ENCODE results near the gene NBPF1. TPM values are rescaled to one million over a fixed set of nuclear protein-coding genes. Genes with fewer than 3 reads are reported as not detected.
"Not testable (repeated sequence)": the region's sequence is repeated elsewhere in the genome, so short reads cannot be mapped to it uniquely, and the experiment has no call there.

NBPF1 gene
- total RNA-seq (2014; rRNA removed; shearing (Covaris generic)) = 18.6 and 41.0 TPM in 2 replicates
- 21.2 and 22.5 TPM in 2 replicates for polyA plus RNA-seq (2016; fragmentation: Nextera tagmentation; extraction: Ambion mirVana)

DNA sequence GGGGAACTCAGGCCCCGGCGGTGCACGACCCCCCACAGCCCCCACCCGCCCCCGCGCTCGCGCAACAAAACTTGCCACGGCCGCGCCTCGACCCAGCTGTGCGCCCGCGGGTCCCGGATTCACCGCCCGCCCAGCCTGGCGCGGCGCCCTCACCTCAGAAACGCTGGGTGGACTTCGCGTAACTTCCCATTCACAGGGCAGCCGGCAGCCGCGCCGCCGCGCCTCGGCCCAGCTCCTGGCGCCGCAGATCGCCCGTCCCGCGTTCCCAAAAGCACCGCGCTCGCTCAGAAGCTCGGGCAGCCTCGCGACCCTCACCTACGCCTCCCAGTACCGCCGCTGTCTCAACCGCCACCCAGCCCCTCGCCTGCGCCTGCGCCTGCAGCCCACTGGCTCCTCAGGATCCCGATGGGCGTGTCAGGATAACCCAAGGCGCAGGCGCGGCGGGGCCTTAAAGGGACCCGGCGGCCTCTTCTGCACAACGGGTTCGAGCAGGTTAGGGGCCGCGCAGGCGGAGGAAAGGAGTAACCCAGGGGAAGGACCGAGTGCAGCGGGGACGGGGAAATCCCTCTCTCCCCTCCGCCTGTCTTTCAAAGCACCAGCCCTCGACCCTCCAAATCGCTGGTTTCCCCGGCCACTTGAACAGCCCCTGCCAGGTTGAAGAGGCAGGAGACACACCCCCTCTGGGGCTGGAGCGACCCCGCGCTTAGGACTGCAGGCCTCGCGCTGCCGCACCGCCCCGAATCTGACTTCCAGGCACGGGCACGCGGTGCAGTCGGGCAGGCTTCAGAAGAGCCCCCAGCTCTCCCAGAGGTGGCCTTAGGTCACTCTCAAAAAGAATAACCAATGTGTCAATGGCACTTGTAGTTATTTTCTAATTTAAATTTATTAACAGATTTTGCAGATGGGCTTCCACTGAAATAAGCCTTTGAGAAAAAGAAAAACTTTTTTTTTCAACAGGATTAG lies at the start of gene NBPF1:
Gene NBPF1, minus strand, starts transcription at position 380 of the 963 bp plus-strand sequence.
- H3K27me3 ChIP-seq (replicated peaks; ENCODE audit: insufficient read depth) = no peaks in the 10 kb centered on the region
- H3K27ac ChIP-seq = peak within 1 kb of the TSS; percentile 40
- H3K36me3 ChIP-seq (ENCODE audit: low read depth) = no peaks in the 10 kb centered on the region
- WGBS, 2 experiments (ENCODE audit: low coverage in 1 of 2, low lambda C conversion rate in 2 of 2, missing lambda C conversion rate in 2 of 2) = 0 to 1% methylated on average over 79 to 82 of the region's 82 CpGs
- H2AFZ ChIP-seq = peak within 1 kb of the TSS; percentile 94
- H3K9ac ChIP-seq = peak within 1 kb of the TSS; percentile 71
- H4K20me1 ChIP-seq (ENCODE audit: insufficient read depth) = no peaks in the 10 kb centered on the region
- peak within 1 kb of the TSS; percentile 79 for H3K4me3 ChIP-seq
- in situ Hi-C loops (cut with MboI) = no loop called here
- H3K9me3 ChIP-seq (ENCODE audit: low read depth) = no peaks in the 10 kb centered on the region
- H3K4me1 ChIP-seq (ENCODE audit: insufficient read depth) = peaks cover 14% of the 10 kb centered on the region
- H3K9me2 ChIP-seq (ENCODE audit: insufficient read depth) = no peaks in the 10 kb centered on the region
- TF ChIP-seq EZH2phosphoT487 (IDR thresholded peaks at IDR 0.05; ENCODE audit: insufficient read depth, low read depth) (no peak), EZH2 (IDR thresholded peaks at IDR 0.05; ENCODE audit: insufficient read depth, poor library complexity, severe bottlenecking) (no peak)
- DNase-seq = peak; percentile 100
- H3F3A ChIP-seq (ENCODE audit: insufficient read depth) = peaks cover 14% of the 10 kb centered on the region
- peaks cover 38% of the 10 kb centered on the region for H3K79me2 ChIP-seq (ENCODE audit: insufficient read depth)
- H3K4me2 ChIP-seq (ENCODE audit: unreplicated experiment) = peak within 1 kb of the TSS; percentile 88

DNA sequence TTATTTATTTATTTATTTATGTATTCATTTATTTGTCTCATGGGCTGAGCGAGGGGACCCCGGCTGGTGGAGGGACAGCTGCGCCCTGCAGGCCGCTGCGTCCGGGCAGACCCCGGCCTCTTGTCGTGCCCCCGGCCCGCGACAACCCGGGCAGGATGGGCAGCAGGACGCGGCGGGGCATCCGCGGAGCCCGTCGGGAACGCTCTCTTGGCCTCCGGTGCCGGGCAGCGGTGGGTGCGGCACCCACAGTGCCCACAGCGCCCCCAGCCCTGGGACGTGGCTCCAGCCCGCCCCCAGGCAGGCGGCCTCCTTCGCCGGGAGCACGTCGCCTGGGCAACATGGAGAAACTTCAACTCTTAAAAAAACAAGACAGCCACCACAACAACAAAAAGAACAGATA lies 44.9 kb upstream of the NBPF1 start:
- H3F3A ChIP-seq (ENCODE audit: insufficient read depth); in situ Hi-C loops (cut with MboI); H3K79me2 ChIP-seq (ENCODE audit: insufficient read depth); H3K27me3 ChIP-seq (replicated peaks; ENCODE audit: insufficient read depth); H3K4me2 ChIP-seq (ENCODE audit: unreplicated experiment); H2AFZ ChIP-seq; DNase-seq; H3K27ac ChIP-seq; H3K4me3 ChIP-seq; H3K4me1 ChIP-seq (ENCODE audit: insufficient read depth); H3K36me3 ChIP-seq (ENCODE audit: low read depth); H3K9me3 ChIP-seq (ENCODE audit: low read depth); H3K9ac ChIP-seq; H4K20me1 ChIP-seq (ENCODE audit: insufficient read depth); H3K9me2 ChIP-seq (ENCODE audit: insufficient read depth): not testable (repeated sequence)
- 80% methylated on average over 17 of the region's 32 CpGs; no CpG with 5 or more reads in 1 of the 2 experiments for WGBS, 2 experiments (ENCODE audit: low coverage in 1 of 2, low lambda C conversion rate in 2 of 2, missing lambda C conversion rate in 2 of 2)

DNA sequence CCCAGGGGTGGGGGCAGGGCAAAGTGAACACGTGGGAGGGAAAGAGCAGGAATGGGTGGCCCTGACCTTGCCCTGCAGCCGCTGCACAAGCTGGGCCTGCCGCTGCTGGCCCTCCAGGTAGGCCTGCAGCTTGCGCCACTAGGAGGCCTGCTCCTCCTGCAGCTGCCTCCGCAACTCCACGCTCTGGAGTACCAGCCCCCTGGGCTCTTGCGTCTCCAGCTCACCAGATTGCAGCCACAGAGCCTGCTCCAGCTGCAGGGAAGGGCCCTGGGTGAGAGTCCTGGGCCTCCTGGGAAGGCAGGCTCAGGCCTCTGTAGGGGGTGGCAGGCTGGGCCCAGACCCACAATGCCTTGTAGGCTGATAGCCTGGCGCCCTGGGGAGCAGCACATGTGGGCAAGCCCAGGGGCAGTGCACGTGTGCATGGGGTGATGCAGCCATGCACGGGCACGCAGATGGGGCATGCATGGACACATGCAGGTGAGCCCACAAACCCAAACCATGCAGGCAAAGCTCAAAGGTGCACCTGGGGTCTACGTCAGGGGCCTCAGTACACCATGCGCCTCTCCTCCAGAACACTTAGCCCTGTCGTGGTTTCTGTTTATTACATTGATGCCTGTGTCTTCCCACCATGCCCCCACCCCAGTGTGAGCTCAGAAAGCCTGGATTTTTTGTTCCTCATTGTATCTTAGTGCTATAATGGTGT lies 43.8 kb upstream of the NBPF1 start:
- H3K79me2 ChIP-seq (ENCODE audit: insufficient read depth); H3K9me3 ChIP-seq (ENCODE audit: low read depth); H3F3A ChIP-seq (ENCODE audit: insufficient read depth); H3K27me3 ChIP-seq (replicated peaks; ENCODE audit: insufficient read depth); H3K4me1 ChIP-seq (ENCODE audit: insufficient read depth); H3K27ac ChIP-seq; H2AFZ ChIP-seq; H3K4me2 ChIP-seq (ENCODE audit: unreplicated experiment); H4K20me1 ChIP-seq (ENCODE audit: insufficient read depth); in situ Hi-C loops (cut with MboI); H3K9ac ChIP-seq; H3K4me3 ChIP-seq; H3K36me3 ChIP-seq (ENCODE audit: low read depth); H3K9me2 ChIP-seq (ENCODE audit: insufficient read depth); DNase-seq: not testable (repeated sequence)
- WGBS, 2 experiments (ENCODE audit: low coverage in 1 of 2, low lambda C conversion rate in 2 of 2, missing lambda C conversion rate in 2 of 2) = 60% methylated on average over 1 of the region's 14 CpGs; no CpG with 5 or more reads in 1 of the 2 experiments

DNA sequence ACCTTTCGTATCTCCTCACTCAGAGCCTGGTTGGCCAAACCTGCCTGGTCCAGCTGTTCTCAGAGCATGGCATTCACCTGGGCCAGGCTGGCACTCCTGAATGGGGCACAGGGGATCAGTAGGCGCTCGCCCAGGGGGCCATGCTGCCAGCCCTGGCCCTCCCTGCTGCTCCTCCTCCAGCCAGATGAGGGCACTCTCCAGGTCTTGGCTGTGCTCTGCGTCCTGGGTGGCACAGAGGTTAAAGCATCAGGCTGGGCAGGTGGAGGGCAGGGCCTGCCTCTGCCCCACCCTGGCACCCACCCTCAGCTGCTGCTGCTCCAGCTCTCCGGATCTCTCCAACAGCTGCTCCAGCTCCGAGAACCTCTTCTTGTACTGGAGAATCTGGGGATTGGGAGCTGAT lies 43.2 kb upstream of the NBPF1 start:
- H3K4me1 ChIP-seq (ENCODE audit: insufficient read depth); H3K79me2 ChIP-seq (ENCODE audit: insufficient read depth); H3K36me3 ChIP-seq (ENCODE audit: low read depth); H3K4me2 ChIP-seq (ENCODE audit: unreplicated experiment); in situ Hi-C loops (cut with MboI); H3F3A ChIP-seq (ENCODE audit: insufficient read depth); H3K9ac ChIP-seq; H3K9me3 ChIP-seq (ENCODE audit: low read depth); DNase-seq; H3K4me3 ChIP-seq; H2AFZ ChIP-seq; H3K27ac ChIP-seq; H3K9me2 ChIP-seq (ENCODE audit: insufficient read depth); H4K20me1 ChIP-seq (ENCODE audit: insufficient read depth); H3K27me3 ChIP-seq (replicated peaks; ENCODE audit: insufficient read depth): not testable (repeated sequence)
- WGBS, 2 experiments (ENCODE audit: low coverage in 1 of 2, low lambda C conversion rate in 2 of 2, missing lambda C conversion rate in 2 of 2) = 23% methylated on average over 2 of the region's 6 CpGs; no CpG with 5 or more reads in 1 of the 2 experiments

DNA sequence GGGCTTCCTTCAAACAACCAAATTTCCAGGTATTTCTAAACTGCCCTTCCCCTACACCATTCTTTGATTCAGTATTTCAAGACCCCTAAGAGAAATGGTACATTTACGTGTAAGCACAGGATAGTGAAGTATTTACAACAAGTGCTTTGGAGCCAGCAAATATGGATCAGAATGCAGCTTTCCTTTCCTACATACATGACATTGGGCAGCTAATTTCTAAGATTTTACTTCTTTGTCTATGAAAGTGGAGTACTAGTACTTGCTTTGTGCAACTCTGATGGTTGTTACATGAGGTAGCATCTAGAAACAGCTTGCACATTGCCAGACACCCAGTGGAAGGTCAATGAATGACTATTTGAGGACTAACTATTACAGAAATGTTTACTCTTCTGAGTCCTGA lies 38.2 kb upstream of the NBPF1 start:
- H3K79me2 ChIP-seq (ENCODE audit: insufficient read depth); H3K36me3 ChIP-seq (ENCODE audit: low read depth); DNase-seq; H3K9me2 ChIP-seq (ENCODE audit: insufficient read depth); H3K9me3 ChIP-seq (ENCODE audit: low read depth); H4K20me1 ChIP-seq (ENCODE audit: insufficient read depth); in situ Hi-C loops (cut with MboI); H3F3A ChIP-seq (ENCODE audit: insufficient read depth); H3K27ac ChIP-seq; H3K4me2 ChIP-seq (ENCODE audit: unreplicated experiment); H3K4me1 ChIP-seq (ENCODE audit: insufficient read depth); H3K27me3 ChIP-seq (replicated peaks; ENCODE audit: insufficient read depth); H3K4me3 ChIP-seq; H3K9ac ChIP-seq; H2AFZ ChIP-seq: not testable (repeated sequence)
- 77 to 100% methylated on average over 1 of the region's 1 CpG for WGBS, 2 experiments (ENCODE audit: low coverage in 1 of 2, low lambda C conversion rate in 2 of 2, missing lambda C conversion rate in 2 of 2)

DNA sequence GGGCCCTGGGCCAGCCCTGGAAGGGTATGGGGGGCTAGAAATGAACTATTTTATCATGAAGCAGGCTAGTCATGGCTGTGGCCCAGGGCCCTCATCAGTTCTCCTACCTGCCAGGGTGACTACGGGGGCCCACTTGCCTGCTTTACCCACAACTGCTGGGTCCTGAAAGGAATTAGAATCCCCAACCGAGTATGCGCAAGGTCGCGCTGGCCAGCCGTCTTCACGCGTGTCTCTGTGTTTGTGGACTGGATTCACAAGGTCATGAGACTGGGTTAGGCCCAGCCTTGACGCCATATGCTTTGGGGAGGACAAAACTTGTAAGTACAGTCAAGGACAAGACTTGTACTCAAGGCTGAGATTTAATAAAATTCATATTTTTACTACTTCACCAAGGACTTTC lies 36.6 kb upstream of the NBPF1 start:
- H3K27me3 ChIP-seq (replicated peaks; ENCODE audit: insufficient read depth); H3F3A ChIP-seq (ENCODE audit: insufficient read depth); H3K36me3 ChIP-seq (ENCODE audit: low read depth); H3K9me3 ChIP-seq (ENCODE audit: low read depth); in situ Hi-C loops (cut with MboI); DNase-seq; H3K79me2 ChIP-seq (ENCODE audit: insufficient read depth); H3K4me1 ChIP-seq (ENCODE audit: insufficient read depth); H3K9ac ChIP-seq; H3K9me2 ChIP-seq (ENCODE audit: insufficient read depth); H2AFZ ChIP-seq; H3K4me3 ChIP-seq; H4K20me1 ChIP-seq (ENCODE audit: insufficient read depth); H3K27ac ChIP-seq; H3K4me2 ChIP-seq (ENCODE audit: unreplicated experiment): not testable (repeated sequence)
- WGBS, 2 experiments (ENCODE audit: low coverage in 1 of 2, low lambda C conversion rate in 2 of 2, missing lambda C conversion rate in 2 of 2) = 81 to 83% methylated on average over 9 of the region's 9 CpGs

DNA sequence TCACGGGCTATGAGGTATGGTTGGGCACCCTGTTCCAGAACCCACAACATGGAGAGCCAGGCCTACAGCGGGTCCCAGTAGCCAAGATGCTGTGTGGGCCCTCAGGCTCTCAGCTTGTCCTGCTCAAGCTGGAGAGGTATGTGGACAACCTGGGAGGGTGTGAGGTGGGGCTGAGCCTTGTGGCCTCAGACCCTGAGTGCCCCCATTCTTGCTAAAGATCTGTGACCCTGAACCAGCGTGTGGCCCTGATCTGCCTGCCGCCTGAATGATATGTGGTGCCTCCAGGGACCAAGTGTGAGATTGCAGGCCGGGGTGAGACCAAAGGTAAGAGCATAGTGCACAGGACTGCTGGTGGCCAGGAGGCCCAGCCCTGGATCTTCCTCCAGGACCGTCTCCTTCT lies 36.0 kb upstream of the NBPF1 start:
- H3K27ac ChIP-seq; in situ Hi-C loops (cut with MboI): not testable (repeated sequence)
- WGBS, 2 experiments (ENCODE audit: low coverage in 1 of 2, low lambda C conversion rate in 2 of 2, missing lambda C conversion rate in 2 of 2) = 79 to 83% methylated on average over 5 of the region's 6 CpGs

More for the DNA sequence above, 36.0 kb upstream of the NBPF1 start:
- not testable (repeated sequence) for H3K27me3 ChIP-seq (replicated peaks; ENCODE audit: insufficient read depth); H2AFZ ChIP-seq; H3K79me2 ChIP-seq (ENCODE audit: insufficient read depth); H3K9me3 ChIP-seq (ENCODE audit: low read depth); DNase-seq; H3K4me2 ChIP-seq (ENCODE audit: unreplicated experiment); H3K4me3 ChIP-seq; H3K9ac ChIP-seq; H3K4me1 ChIP-seq (ENCODE audit: insufficient read depth); H3F3A ChIP-seq (ENCODE audit: insufficient read depth); H4K20me1 ChIP-seq (ENCODE audit: insufficient read depth); H3K9me2 ChIP-seq (ENCODE audit: insufficient read depth); H3K36me3 ChIP-seq (ENCODE audit: low read depth)
